IPS-NIHi7 (cell line): ENCODE data around the gene HBE1.
"Not testable (repeated sequence)": the region's sequence is repeated elsewhere in the genome, so short reads cannot be mapped to it uniquely, and the experiment has no call there.

Experiments
- DNase-seq: peaks from one replicate; pipeline ENCODE4 v3.0.0; 2012; ENCODE audit warnings: mixed read lengths; ENCODE audit errors: extremely low spot score

The HBE1 gene

GRCh38 chr11:5269715-5270147 lies at the start of gene HBE1:
Gene HBE1, minus strand, starts transcription at chr11:5269945. Its CDS starts 55 bp downstream, at chr11:5269890.
- DNase-seq = no peak

- no peak for DNase-seq
Measured at GRCh38 chr11:5317292-5317691, 47.5 kb upstream of the HBE1 start.

- not testable (repeated sequence) for DNase-seq
Measured at GRCh38 chr11:5313326-5314023, 43.7 kb upstream of the HBE1 start.

GRCh38 chr11:5310423-5310822 lies 40.7 kb upstream of the HBE1 start:
- no peak for DNase-seq

- no peak for DNase-seq
Measured at GRCh38 chr11:5307256-5308019, 37.7 kb upstream of the HBE1 start.

- DNase-seq = no peak
Measured at GRCh38 chr11:5304046-5304445, 34.3 kb upstream of the HBE1 start.

GRCh38 chr11:5303626-5304025 lies 33.9 kb upstream of the HBE1 start:
- no peak for DNase-seq

GRCh38 chr11:5301846-5302245 lies 32.1 kb upstream of the HBE1 start, which contains the start of gene OR51B4:
Gene OR51B4, minus strand, starts transcription at chr11:5301946. Its CDS starts 0 bp downstream, at chr11:5301946.
- DNase-seq = no peak

- DNase-seq = no peak
Measured at GRCh38 chr11:5300251-5300650, 30.5 kb upstream of the HBE1 start.

GRCh38 chr11:5298451-5298850 lies 28.7 kb upstream of the HBE1 start:
- DNase-seq = no peak

GRCh38 chr11:5297721-5298323 lies 28.1 kb upstream of the HBE1 start:
- no peak for DNase-seq

- DNase-seq = not testable (repeated sequence)
Measured at GRCh38 chr11:5294342-5294995, 24.7 kb upstream of the HBE1 start.

- DNase-seq = no peak
Measured at GRCh38 chr11:5293028-5293427, 23.3 kb upstream of the HBE1 start.

GRCh38 chr11:5291207-5291838 lies 21.6 kb upstream of the HBE1 start:
- peak; percentile 53 for DNase-seq

- no peak for DNase-seq
Measured at GRCh38 chr11:5290106-5290505, 20.4 kb upstream of the HBE1 start.

GRCh38 chr11:5289696-5290095 lies 20.0 kb upstream of the HBE1 start:
- no peak for DNase-seq

- no peak for DNase-seq
Measured at GRCh38 chr11:5288906-5289550, 19.3 kb upstream of the HBE1 start.

- no peak for DNase-seq
Measured at GRCh38 chr11:5288108-5288905, 18.6 kb upstream of the HBE1 start.

- no peak for DNase-seq
Measured at GRCh38 chr11:5286901-5287300, 17.2 kb upstream of the HBE1 start.

GRCh38 chr11:5286351-5286750 lies 16.6 kb upstream of the HBE1 start:
- DNase-seq = no peak
